T-helper 1 cell (primary cell): Measurements from ENCODE around the gene PHTF1.
"Not testable (repeated sequence)": the region's sequence is repeated elsewhere in the genome, so short reads cannot be mapped to it uniquely, and the experiment has no call there.

Experiments used
- DNase-seq, 5 donors: peaks; one replicate each; pipeline ENCODE4 v3.0.0-alpha.2; 2012 to 2020

The PHTF1 gene

DNA sequence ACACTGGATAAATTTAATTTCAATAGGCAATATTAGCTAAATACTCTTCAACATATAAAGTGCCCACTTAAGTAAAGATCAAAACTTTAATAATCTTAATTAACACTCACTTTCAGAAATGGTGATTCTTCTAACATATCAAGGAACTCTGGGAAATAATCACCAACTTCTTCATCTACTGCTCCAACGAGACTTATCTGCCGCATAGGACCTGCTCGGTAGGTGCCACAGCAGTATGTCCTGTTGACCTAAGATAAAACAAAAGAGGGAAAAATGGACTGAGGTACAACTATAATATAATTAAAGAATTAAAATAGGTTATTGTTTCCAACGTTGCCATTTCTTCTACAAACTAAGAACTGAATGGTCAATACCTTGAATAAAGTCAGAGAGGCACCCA is 18.3 kb upstream of the PHTF1 start:
- no peak for DNase-seq

DNA sequence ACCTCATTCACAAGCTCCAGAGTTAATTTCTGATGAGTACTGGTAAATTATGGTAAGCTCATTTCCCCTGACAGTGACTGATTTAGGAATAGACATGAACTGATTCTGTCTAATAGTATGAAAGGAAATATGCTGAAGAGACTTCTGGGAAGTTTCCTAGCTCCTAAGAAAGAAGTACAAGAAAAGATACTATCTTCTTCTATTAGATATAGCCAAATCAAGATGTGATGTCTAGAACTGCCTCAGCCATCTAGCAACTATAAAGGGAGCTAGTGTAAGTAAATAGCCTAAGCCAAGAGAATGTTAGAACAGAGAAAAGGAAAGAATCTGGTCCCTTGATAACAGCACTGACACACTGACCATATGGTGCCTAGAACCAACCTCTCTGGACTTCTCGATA is 10.7 kb upstream of the PHTF1 start:
- DNase-seq, result no peak

DNA sequence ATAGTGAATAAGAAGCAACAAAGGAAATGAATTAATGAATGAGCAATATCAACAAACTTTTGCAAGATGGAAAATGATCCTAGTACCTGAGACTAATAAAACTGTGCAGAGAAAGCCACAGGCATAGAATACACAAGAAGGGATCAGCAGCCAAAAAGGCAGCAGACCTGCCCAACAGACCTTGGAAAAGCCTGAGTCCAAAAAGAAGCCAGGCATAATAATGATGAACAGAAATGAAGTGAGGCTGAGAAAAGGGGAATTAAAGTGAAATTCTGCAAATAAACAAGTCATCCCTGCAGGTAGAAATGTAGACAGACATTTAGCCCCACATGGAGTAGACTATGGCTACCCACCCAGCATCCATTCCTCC is 10.3 kb upstream of the PHTF1 start:
- DNase-seq, result no peak

DNA sequence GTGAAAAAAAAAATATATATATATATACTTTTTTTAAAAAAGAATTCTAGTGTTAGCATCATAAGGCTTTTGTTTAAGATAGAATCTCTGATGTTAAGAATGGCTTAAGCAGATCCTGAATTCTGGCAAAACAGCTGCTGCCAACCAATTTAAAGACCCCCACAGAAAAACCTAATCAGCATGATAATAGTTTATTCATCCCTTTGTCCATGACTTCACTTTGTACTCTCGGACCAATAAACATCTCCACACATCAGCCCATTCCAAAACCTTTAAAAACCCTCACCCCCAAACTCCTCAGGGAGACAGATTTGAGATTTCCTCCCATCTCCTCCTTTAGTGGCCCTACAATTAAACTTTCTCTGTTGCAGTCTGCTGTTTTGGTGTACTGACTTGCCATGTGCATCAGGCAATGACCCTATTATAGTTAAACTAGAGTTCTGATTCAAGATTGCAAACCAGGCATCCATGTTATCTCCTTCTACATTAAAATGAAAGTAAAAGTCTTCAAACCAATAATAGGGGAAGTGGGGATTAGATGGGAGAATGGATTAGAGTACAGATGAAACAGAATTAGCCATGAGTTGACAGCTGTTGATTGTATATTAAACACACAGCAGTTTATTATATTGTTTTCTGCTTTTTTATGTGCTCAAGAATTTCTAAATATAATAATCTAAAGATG is 9.8 kb upstream of the PHTF1 start:
- no peak for DNase-seq

DNA sequence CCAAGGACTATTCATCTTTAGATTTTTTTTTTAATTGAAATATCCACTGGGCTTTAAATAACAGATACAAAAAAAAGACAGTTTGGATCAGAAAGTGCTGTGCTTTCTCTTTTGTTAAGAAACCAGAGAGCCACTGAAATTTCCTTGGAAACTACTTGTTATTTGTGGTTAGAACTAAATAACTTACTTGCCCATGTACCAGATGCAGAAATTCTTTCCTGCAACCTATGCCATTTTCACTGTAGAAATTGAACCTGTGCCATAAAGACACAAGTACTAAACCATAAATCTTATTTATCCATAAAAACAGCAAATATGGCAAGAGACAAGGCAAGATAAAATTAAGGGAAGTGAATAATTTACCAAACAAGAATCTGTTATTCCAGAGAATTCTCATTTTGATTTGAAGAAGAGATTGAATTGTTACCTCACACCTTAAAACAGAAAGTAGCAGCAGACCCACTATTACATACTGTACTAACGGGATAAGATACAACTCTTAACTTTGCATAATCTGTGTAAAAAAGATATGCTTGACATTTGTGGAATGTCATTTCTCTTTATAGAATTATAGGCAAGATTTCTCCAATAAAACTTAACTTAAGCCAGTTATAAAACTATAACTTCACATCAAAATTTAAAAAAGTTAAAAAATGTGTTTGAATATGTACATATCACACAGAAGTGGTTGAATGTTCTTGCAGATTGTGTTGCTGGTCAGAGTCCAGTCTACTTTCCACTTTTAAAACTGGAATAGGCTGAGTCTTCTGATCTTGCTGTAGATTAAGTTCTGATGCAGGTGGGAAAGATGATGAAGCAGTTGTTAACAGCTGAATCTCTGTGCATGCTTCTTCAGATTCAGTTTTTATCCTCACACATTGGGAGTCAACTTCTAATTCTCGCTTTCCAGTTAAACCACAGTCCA is 6.3 kb upstream of the PHTF1 start:
- DNase-seq, result no peak

DNA sequence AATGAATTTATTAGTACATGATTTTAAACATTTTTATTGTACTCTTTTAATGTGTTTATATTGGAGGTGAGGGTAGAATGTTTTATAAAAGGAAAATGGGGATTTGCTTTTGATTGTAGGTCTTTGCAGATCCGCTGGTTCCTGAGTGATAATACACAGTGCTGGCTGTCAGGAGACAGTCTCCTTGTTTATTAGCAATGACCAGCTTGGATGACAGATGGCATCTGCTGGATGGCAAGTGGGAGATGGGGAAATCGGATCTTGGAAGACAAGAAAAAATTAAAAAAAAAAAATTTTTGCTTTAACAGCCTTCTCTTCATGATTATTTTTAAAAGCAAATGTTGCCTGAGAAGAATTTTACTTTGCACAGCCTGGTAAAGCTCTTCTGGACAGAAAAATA is 4.4 kb upstream of the PHTF1 start:
- no peak for DNase-seq

DNA sequence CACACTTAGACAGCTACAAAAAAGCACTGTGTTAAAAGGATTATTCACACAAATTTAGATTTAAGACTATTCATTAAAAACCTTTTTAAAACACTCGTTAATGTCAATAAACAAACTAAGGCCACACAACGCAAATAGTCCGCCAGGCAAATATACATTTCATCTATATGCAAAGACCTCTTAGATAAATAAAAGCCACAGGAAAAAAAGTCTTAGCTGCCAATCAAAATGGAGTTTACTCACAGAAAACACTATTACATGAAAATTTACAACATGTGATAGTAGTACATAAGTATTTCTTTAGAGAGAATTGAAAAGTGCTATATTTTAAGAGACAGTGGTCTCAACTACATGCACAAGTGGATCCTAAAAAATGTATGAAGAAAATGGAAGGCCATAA is 2.7 kb upstream of the PHTF1 start:
- no peak for DNase-seq

DNA sequence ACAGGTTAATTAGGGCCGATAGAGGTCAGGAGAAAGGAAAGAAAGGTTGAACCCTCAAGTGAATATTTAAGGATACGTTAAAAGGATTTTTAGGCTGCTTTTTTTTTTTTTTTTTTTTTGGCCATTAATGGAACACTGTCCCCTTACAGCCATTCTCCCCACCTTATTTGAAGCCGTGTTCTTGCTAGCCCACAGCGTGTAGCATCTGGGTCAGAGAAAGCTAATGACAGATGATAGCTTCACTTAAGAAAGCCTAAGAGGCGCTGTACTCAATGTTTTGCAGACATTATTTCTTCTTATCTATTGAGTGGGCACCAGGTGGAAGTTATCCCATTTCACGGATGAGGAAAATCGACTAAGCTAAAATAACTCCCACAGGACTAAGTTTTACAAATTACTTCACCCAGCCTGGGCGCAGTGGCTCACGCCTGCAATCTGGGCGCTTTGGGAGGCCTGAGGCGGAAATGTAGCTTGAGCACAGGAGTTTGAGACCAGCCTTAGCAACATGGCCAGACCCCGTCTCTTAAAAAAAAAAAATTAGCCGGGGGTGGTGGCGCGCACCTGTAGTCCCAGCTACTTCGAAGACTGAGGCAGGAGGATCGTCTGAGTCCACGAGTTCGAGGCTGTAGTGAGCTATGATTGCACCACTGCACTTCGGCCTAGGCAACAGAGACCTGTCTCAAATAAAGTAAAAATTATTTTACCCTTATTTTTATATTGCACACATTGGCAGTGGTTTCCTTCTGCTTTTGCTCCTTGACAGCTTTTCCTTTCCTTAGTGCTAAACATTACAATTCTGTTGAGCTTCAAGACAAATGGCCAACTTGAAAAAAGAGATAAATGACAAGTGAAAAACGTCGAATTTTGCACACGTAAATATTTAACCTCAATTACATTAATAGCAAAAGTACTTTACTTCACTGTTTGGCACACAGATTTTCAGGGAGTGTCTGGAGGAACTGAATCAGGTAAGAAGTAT is 1.1 kb upstream of the PHTF1 start:
- no peak for DNase-seq

DNA sequence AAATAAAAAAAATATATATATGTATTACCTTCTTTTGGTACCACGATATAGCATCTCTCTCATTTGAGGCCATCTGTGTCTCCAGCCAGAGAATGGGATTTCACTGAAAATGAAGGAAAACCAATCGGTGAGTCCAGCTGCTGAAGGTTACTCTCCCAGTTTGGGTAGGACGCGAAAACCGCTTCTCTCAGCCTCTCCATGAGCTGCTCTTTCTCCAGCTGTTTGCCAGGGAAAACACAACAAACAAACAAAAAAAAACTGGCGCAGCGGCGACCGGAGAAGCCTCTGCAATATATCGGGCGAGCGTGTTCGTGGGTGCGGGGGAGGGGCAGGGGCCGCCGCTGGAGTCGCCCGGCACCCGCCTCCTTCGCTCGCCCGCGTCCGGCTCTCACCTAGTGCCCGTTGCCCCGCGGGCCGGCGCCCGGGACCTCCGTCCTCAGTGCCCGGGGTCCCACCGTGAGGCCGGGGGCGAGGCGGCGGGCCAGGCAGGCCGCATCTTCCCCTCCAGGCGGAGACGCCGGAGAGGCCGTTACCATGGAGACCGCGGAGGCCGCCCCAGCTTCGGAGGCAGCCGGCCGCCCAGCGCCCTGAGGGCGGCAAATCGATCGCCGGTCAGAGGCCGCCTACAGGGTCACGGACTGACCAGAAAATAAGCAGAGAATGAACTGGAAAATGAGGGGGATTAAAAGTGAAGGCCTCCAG is 504 bp downstream of the PHTF1 start:
- DNase-seq, result peak; percentile 36 to 70 (median 53)

DNA sequence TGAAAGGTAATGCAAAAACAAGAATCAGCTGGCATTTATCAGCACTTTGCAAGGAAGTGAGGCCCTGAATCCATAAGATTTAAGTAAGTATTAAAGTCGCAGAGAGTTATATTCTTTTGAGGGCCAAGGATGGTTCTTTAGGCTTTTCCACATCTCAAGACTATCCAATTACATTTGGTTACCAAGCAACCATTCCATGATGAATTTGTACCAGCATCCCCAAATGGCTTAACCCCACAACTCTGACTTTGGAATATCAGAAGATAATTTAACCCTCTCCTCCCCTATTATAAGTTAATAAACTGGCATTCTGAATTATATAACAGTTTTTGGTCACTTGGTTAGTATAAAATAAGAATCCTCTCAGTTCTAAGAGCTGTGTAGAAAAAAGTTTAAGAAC is 2.8 kb downstream of the PHTF1 start:
- no peak for DNase-seq

DNA sequence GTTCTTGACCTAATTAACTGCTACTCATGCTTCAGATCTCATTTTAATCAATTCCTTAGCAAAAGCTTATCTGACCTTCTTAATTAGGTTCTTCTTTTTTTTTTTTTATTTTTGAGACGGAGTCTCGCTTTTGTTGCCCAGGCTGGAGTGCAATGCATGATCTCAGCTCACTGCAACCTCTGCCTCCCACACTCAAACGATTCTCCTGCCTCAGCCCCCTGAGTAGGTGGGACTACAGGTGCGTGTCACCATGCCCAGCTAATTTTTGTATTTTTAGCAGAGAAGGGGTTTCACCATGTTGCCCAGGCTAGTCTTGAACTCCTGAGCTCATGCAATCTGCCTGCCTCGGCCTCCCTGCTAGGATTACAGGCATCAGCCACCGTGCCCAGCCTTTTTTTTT is 6.0 kb downstream of the PHTF1 start:
- DNase-seq, result not testable (repeated sequence)

DNA sequence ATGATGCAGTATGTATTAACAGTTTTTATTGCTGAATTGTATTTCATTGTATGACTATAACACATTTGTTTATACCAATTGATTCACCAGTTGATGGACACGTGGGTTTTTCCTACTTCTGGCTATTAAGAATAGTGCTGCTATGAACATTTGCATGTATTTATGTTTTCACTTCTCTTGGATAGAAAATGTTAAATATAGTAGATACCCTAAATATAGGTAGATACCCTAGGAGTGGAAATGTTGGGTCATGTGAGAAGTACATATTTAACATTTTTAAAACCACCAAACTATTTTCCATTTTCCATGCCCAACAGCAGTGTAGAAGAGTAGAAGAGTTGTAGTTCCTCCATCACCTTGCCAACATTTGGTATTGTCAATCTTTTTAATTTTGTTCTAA is 7.8 kb downstream of the PHTF1 start:
- no peak for DNase-seq

DNA sequence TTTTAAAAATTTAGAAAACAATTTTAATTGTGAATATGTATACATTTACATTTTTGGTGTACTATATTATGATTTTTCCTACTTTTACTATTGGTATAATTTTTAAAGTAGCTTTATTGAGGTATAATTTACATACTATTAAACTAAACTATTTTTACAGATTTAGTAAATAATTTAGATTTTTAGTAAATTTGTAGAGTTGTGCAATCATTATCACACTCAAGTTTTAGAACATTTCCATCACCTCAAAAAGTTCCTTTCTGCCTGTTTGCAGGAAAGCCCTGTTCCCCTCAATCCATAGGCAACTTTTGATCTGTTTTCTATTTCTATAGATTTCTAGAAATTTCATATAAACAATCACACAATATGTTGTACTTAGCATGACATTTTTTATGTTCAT is 8.2 kb downstream of the PHTF1 start:
- DNase-seq, result no peak

DNA sequence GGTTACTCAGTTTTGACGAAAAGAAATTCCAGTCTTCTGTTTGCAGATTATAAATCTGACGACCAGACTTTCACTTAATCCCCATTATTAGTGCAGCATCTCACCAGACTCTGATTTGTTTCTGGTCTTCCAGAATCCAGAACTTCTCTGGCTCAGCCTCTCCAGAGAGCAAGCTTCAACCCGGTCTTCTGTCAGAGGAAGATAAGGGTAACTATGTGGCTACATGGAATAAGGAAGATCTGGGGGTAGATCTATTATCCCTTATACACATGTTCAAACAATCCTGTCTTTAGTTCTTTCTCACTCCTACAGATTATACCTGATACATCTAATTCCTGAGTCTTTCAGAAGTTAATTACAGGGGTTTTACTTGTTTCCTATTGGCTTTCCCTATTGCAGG is 9.9 kb downstream of the PHTF1 start:
- DNase-seq, result no peak

DNA sequence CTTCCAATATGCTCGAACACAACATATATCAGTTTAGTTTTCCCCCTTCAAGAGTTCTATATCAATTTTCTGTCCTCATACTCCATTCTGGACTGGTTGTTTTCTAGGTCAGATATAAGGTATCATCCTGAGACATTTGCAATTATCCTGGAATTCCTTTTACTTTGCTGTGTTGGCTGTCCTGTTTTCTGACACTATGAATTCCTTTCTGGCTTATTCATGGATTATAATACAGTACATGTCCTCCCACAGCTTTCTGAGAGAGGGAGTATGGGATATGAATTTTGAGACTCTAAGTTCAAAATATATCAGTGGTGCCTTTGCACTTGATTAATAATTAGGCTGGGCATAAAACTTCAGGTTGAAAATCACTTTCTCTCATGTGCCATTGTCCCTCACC is 11.9 kb downstream of the PHTF1 start:
- DNase-seq, result no peak

DNA sequence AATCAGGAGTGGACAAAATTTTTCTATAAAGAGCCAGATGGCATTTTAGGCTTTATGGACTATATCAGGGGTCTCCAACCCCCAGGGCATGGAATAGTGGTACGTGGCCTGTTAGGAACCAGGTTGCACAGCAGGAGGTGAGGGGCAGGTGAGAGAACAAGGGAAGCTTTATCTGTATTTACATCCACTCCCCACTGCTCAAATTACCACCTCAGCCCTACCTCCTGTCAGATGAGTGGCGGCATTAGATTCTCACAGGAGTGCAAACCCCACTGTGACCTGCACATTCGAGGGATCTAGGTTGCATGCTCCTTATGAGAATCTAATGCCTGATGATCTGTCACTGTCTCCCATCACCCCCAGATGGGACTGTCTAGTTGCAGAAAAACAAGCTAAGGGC is 13.9 kb downstream of the PHTF1 start:
- no peak for DNase-seq

DNA sequence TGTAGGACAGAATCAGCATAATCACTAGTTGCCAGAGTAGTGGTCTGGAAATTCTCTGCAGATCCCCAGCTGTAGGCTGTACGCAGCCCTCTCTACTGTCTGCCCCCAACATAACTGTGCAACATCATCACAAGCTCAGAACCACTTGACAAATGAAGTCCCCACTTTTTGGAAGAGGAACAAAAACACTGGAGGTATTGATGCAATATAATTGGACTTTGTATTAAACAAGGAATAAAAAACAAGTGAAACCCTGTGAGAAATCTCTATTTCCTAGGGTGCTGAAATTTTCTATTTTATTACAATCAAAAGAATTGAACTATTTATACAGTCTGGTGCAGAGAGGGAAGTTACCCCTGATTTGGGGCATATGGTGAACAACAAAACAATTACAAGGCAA is 15.2 kb downstream of the PHTF1 start:
- no peak for DNase-seq

DNA sequence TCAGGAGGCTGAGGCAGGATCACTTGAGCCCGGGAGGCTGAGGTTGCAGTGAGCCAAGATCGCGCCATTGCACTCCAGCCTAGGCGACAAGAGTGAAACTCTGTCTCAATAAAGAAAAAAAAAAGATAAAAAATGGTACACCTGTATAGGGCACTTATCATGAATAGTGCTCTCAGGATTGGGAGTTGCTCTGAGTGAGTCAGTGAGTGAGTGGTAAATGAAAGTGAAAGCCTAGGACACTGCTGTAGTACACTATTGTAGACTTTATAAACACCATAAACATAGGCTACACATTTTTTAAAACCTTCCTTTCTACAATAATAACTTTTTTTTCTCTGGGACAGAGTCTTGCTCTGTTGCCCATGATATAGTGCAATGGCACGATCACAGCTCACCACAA is 16.8 kb downstream of the PHTF1 start:
- DNase-seq, result peak in 1 of 5 donors; percentile 34

DNA sequence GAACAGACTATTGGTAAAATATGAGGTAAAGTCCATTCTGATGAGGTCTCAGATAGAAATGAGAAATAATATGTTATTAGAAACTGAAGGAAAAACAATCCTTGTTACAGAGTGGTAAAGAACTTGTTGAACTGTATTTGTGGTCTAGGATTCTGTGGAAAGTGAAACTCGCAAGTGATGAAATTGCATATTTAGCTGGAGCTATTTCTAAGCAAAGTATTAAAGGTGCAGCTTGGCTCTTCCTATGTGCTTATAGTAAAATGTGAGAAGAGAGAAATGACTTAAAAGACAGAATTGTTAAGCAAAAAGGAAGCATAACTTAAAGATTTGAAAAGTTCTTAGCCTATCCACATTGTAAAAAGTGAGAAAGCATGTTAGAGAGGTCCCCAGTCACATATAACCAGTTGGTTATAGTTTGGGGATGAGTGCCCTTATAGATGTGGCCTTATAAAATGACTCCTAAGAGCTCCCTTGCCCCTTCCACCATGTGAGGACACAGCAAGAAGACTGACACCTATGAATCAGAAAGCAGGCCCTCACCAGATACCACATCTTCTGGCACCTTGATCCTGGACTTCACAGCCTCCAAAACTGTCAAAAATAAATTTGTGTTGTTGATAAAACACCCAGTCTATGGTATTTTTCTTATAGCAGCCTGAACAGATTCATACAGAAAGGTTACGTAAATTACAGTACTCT is 24.8 kb downstream of the PHTF1 start:
- DNase-seq, result peak in 1 of 5 donors; percentile 24

DNA sequence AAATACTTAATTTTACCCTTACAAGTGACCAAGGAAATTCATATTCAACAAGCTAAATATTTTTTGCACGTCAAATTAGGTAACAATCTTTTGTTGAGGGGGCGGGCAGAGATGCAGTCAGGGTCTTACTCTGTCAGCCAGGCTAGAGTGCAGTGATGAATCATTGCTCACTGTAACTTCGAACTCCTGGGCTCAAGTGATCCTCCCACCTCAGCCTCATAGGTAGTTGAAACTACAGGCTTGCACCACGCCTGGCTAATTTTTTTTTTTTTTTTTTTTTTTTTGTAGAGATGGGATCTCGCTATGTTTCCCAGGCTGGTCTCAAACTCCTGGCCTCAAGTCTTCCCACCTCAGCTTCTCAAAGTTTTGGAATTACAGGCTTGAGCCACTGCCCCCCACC is 26.5 kb downstream of the PHTF1 start:
- no peak for DNase-seq

DNA sequence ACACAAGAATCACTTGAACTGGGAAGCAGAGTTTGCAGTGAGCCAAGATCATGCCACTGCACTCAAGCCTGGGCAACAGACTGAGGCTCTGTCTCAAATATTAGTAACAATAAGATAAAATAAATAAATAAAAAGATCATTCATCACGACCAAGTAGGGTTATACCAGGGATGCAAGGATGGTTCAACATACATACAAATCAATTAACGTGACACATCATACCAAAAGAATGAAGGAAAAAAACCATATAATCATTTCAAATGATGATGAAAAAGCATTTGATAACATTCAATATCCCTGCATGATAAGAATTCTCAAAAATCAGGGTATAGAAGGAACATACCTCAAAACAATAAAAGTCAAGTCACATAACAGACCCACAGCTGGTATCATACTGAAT is 38.3 kb downstream of the PHTF1 start:
- DNase-seq, result no peak

DNA sequence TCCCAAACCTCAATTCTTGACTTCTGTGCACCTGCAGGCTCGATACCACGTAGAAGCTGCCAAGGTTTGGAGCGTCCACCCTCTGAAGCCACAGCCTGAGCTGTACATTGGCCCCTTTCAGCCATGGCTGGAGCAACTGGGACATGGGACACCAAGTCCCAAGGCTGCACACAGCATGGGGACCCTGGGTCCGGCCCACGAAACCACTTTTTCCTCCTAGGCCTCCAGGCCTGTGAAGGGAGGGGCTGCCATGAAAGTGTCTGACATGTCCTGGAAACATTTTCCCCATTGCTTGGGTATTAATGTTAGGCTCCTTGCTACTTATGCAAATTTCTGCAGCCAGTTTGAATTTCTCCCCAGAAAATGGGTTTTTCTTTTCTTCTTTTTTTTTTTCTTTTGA is 40.7 kb downstream of the PHTF1 start:
- not testable (repeated sequence) for DNase-seq
